ENCODE results near the gene SULT1A3.
"Not testable (repeated sequence)": the region's sequence is repeated elsewhere in the genome, so short reads cannot be mapped to it uniquely, and the experiment has no call there.

Gene SULT1A3

DNA sequence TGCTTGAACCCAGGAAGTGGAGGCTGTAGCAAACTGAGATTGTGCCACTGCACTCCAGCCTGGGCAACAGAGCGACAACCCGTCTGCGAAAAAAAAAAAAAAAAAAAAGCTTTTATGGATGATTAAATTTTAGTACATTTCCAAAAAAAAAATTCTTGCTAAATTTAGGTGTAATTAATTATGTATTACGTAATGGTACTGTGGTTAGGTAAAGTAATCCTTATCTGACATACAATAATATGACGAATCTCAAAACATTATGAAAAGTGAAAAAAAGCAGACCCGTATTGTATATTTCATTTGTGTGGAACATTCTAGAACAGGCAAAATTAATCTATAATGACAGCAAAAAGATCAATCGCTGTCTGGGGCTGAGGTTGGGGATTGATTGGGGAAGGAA, 26.0 kb upstream of the SULT1A3 start:
- TF ChIP-seq, protein P1, sequence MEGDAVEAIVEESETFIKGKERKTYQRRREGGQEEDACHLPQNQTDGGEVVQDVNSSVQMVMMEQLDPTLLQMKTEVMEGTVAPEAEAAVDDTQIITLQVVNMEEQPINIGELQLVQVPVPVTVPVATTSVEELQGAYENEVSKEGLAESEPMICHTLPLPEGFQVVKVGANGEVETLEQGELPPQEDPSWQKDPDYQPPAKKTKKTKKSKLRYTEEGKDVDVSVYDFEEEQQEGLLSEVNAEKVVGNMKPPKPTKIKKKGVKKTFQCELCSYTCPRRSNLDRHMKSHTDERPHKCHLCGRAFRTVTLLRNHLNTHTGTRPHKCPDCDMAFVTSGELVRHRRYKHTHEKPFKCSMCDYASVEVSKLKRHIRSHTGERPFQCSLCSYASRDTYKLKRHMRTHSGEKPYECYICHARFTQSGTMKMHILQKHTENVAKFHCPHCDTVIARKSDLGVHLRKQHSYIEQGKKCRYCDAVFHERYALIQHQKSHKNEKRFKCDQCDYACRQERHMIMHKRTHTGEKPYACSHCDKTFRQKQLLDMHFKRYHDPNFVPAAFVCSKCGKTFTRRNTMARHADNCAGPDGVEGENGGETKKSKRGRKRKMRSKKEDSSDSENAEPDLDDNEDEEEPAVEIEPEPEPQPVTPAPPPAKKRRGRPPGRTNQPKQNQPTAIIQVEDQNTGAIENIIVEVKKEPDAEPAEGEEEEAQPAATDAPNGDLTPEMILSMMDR (IDR thresholded peaks at IDR 0.05; ENCODE audit: control insufficient read depth, extremely low read depth, insufficient read depth) = no peak
- H3K4me3 ChIP-seq (ENCODE audit: low read depth, low read length) = no peak overlapping the region
- DNase-seq (ENCODE audit: low read depth) = no peak

DNA sequence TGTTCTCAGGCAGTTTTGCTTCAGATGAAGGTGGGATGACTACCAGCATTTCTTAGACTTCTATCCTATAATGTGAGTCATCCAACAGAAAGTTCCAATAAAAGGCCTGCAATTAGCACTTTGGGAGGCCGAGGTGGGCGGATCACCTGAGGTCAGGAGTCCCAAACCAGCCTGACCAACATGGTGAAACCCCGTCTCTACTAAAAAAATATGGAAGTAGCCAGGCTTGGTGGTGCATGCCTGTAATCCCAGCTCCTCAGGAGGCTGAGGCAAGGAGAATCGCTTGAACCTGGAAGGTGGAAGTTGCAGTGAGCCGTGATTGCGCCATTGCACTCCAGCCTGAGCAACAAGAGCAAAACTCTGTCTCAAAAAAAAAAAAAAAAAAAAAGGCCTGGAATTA, 22.2 kb upstream of the SULT1A3 start:
- DNase-seq (ENCODE audit: low read depth); H3K4me3 ChIP-seq (ENCODE audit: low read depth, low read length): not testable (repeated sequence)

DNA sequence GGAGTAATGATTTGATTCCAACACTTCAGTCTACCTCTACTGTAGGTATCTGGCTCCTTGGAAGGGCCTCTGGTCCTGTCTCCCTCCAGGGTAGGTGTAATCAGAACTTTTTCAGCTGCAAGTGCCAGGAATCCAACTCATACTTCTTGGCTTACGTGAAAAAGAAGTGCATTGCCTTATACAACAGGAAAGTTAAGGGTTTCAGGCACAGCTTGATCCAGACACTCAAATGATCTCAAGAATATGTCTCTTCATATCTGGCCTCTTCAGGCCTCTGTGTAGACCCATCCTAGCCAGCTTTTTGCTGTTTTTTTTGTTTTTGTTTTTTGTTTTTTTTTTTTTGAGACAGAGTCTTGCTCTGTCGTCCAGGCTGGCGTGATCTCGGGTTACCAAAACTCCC, 19.9 kb upstream of the SULT1A3 start:
- H3K4me3 ChIP-seq (ENCODE audit: low read depth, low read length) = no peak overlapping the region
- TF ChIP-seq, protein P1 (IDR thresholded peaks at IDR 0.05; ENCODE audit: control insufficient read depth, extremely low read depth, insufficient read depth) = no peak
- no peak for DNase-seq (ENCODE audit: low read depth)

DNA sequence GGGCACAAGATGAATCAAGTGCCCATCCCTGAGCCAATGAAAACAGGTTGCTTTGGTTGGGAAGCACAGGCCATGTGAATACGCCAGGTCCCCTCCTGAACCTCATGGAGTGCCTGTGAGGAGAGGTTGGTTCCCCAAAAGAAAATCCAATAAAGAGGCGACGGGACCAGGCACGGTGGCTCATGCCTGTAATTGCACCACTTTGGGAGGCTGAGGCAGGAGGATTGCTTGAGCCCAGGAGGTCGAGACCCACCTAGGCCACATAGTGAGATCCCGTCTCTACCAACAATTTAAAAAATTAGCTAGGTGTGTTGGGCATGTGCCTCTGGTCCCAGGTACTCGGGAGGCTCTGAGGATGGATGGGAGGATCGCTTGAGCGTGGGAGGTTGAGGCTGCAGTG, 19.1 kb upstream of the SULT1A3 start:
- H3K4me3 ChIP-seq (ENCODE audit: low read depth, low read length) = no peak overlapping the region
- TF ChIP-seq, protein P1 (IDR thresholded peaks at IDR 0.05; ENCODE audit: control insufficient read depth, extremely low read depth, insufficient read depth) = no peak
- DNase-seq (ENCODE audit: low read depth) = no peak

DNA sequence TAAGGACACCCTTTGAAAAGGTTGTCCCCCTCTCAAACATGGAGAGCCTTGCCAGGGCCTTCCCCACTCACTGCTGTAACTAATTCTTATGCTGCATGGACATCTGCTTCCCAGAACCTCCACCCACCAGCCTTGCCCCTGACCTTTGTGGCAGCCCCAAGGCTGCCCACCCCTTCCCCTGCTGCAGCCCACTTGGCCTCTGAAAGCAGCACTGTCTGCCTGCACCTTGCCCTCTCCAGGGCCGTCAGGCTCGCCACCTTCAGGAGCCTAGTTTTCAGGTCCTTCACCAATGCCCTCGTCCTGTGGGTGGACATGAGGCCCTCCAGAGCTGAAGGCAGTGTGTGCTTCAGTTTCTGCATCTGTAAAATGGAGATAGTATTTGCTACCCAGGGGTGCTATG, 18.3 kb upstream of the SULT1A3 start:
- TF ChIP-seq, protein P1 (IDR thresholded peaks at IDR 0.05; ENCODE audit: control insufficient read depth, extremely low read depth, insufficient read depth) = no peak
- DNase-seq (ENCODE audit: low read depth) = no peak
- H3K4me3 ChIP-seq (ENCODE audit: low read depth, low read length) = no peak overlapping the region

DNA sequence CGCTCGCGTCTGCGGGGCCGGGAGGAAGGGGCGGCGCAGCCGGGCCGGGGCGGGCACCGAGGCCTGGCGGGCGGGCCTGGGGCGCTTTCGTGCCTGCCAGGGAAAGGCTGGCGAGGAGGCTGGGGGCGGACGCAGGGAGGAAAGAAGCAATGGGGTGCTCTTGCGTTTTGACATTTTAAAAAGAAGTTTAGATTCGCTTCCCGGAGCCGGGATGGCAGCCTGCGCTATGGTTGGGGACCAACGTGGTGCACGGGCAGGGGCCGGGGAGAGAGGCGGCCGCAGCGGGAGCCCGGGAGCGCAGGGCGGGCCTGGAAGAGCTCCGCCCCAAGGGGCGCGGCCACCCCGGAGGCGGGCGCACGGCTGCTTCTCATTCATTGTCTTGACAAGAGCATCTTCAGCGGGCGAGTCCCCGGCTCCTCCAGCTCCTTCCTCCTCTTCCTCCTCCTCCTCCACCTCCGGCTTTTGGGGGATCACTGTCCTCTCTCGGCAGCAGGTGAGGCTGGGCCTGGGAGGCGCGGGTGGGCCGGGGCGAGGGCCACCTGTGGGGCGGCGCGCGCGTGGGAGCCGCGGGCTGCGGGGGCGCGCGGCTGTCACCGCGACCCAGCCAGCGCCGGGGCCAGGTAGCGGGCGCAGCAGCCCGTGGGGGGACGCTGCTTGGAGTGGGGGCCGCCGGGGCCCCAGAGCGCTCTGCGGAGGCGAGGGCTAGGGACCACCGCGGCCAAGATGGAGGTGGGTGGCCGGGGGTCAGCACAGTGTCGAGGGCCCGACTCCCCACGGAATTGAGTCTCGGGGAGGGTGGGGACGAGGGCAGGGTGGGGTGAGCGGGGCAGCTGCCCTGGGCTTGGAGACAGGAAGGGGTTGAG, 15.6 kb upstream of the SULT1A3 start, which contains the start of gene CORO1A:
Gene CORO1A, plus strand, starts transcription at position 370 of the 863 bp plus-strand sequence. CDS start 1,608 bp downstream, outside the sequence.
- peak within 1 kb of the TSS; percentile 53 for H3K4me3 ChIP-seq (ENCODE audit: low read depth, low read length)
- DNase-seq (ENCODE audit: low read depth) = peak; percentile 28
- TF ChIP-seq, protein P1 (IDR thresholded peaks at IDR 0.05; ENCODE audit: control insufficient read depth, extremely low read depth, insufficient read depth) = no peak

DNA sequence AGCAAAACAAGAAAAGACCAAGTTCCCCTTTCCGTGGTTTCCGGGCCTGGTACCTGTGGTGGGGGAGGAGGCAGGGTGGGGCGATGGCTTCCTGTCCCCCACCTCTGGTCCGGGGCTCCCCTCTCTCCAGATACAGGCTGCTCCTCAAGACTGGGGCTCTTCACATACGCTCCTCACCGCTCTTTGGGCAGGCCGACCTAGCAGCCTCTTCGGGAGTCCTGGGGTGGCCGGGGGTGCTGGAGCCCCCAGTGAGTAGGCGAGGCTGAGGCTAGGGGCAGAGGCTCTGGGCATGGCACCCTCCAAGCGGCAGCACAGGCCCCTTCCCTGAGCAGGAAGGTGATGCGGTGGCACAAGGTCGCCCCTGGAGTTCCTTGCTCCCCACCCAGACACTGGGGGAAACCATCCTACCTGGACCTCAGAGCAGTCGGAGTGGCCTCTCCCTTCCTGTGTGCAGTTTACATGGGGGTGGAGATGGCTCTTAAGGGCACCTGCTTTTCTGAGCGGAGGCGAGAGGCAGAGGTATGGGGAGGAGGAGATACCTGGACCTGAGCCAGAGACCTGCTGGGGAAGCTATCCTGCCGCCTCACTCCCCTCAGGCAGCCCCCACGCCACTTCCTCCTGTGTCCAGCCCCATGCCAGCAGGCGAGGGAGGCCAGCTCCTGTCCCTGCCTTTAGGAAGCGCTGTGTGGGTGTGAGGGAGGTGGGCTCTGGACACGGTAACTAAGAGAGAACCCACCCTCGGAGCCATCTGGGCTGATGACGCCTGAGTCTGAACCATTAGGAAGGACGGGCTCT, 14.8 kb upstream of the SULT1A3 start:
- no peak overlapping the region for H3K4me3 ChIP-seq (ENCODE audit: low read depth, low read length)
- TF ChIP-seq, protein P1 (IDR thresholded peaks at IDR 0.05; ENCODE audit: control insufficient read depth, extremely low read depth, insufficient read depth) = no peak
- DNase-seq (ENCODE audit: low read depth) = no peak

All from LNCaP clone FGC (cell line).